A549 (cell line): Measurements from ENCODE around the gene KCNA5.

Experiments
- CBX2 ChIP-seq: fragments of 200-600 bp; sonication (generic); IDR thresholded peaks from 2 replicates; pipeline ENCODE4 v1.6.1; 2016; ENCODE audit warnings: low read depth, mild to moderate bottlenecking, borderline replicate concordance
- JUNB ChIP-seq: fragments of >200 bp; sonication (Bioruptor Twin); formaldehyde crosslinking; IDR thresholded peaks from 2 replicates; pipeline ENCODE4 v1.6.1; 2016
- MAZ ChIP-seq: fragments of 150-350 bp; IDR thresholded peaks from 2 replicates; pipeline ENCODE4 v1.6.1; 2014; ENCODE audit warnings: antibody characterized with exemption, low read depth, low read length, borderline replicate concordance
- NPAS2 ChIP-seq: fragments of 250-450 bp; sonication (Bioruptor Pico); IDR thresholded peaks from 2 replicates; pipeline ENCODE4 v1.8.0; 2022; ENCODE audit warnings: mild to moderate bottlenecking, moderate library complexity, borderline replicate concordance
- POLR2A ChIP-seq: IDR thresholded peaks from 2 replicates; pipeline ENCODE4 v1.6.1; 2012; ENCODE audit warnings: mild to moderate bottlenecking, low read length
- RCOR1 ChIP-seq: fragments of 150-350 bp; IDR thresholded peaks from 2 replicates; pipeline ENCODE4 v1.6.1; 2014; ENCODE audit warnings: antibody characterized with exemption, low read length, low read depth
- TF ChIP-seq, protein P1 (sequence below): fragments of 450-650 bp; IDR thresholded peaks from 2 replicates; pipeline ENCODE4 v1.6.1; 2014; ENCODE audit warnings: antibody characterized with exemption
- TF ChIP-seq, protein P2 (sequence below): fragments of >200 bp; sonication (Bioruptor Twin); formaldehyde crosslinking; IDR thresholded peaks from 3 replicates; pipeline ENCODE4 v1.5.1; 2016
- TF ChIP-seq, protein P3 (sequence below): IDR thresholded peaks from 2 replicates; pipeline ENCODE4 v1.6.1; 2012

DNA sequence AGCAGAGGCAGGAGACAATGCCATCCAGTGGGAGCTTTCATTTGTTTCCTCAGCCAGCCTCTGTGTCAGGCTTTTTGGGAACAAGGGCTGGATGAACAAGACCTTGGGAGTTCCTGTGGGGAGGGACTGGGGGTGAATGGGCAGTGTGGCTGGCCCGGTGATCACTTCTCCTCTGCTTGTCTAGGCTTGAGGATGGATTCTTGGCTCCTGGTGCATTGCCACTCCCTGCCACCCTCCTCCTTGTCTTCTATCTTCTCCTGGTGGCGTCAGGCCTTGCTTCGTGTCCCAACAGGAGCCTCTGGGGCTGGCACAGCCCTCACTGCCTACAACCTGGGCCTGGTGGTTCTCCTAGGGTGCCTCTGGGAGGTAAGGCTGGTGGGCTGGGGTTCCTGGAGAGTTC is 25.0 kb upstream of the KCNA5 start:
- no peak for TF ChIP-seq JUNB
- TF ChIP-seq MAZ, result no peak
- TF ChIP-seq, protein P1, sequence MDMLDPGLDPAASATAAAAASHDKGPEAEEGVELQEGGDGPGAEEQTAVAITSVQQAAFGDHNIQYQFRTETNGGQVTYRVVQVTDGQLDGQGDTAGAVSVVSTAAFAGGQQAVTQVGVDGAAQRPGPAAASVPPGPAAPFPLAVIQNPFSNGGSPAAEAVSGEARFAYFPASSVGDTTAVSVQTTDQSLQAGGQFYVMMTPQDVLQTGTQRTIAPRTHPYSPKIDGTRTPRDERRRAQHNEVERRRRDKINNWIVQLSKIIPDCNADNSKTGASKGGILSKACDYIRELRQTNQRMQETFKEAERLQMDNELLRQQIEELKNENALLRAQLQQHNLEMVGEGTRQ, result no peak
- no peak for TF ChIP-seq POLR2A
- TF ChIP-seq RCOR1, result no peak
- no peak for TF ChIP-seq CBX2
- TF ChIP-seq, protein P2, sequence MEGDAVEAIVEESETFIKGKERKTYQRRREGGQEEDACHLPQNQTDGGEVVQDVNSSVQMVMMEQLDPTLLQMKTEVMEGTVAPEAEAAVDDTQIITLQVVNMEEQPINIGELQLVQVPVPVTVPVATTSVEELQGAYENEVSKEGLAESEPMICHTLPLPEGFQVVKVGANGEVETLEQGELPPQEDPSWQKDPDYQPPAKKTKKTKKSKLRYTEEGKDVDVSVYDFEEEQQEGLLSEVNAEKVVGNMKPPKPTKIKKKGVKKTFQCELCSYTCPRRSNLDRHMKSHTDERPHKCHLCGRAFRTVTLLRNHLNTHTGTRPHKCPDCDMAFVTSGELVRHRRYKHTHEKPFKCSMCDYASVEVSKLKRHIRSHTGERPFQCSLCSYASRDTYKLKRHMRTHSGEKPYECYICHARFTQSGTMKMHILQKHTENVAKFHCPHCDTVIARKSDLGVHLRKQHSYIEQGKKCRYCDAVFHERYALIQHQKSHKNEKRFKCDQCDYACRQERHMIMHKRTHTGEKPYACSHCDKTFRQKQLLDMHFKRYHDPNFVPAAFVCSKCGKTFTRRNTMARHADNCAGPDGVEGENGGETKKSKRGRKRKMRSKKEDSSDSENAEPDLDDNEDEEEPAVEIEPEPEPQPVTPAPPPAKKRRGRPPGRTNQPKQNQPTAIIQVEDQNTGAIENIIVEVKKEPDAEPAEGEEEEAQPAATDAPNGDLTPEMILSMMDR, result no peak
- TF ChIP-seq, protein P3, sequence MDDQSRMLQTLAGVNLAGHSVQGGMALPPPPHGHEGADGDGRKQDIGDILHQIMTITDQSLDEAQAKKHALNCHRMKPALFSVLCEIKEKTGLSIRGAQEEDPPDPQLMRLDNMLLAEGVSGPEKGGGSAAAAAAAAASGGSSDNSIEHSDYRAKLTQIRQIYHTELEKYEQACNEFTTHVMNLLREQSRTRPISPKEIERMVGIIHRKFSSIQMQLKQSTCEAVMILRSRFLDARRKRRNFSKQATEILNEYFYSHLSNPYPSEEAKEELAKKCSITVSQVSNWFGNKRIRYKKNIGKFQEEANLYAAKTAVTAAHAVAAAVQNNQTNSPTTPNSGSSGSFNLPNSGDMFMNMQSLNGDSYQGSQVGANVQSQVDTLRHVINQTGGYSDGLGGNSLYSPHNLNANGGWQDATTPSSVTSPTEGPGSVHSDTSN, result no peak
- TF ChIP-seq NPAS2 (CRISPR knock-in tag), result no peak
